ENCODE measurements around the gene ABCG5. TPM values are rescaled to one million over a fixed set of nuclear protein-coding genes. Genes with fewer than 3 reads are reported as not detected.

ABCG5 gene
- total RNA-seq, 1 experiment from 2014 or later = not detected

GRCh38 chr2:43839776-43840564 lies 1.3 kb upstream of the ABCG5 start:
- intact Hi-C loops (cut with micrococcal nuclease) = no loop called here
- no peak overlapping the region for H3K4me3 Mint-ChIP-seq (ENCODE audit: unreplicated experiment)
- no peak overlapping the region for H3K27ac Mint-ChIP-seq (ENCODE audit: low read depth, unreplicated experiment)
- BruUV-seq (replicated peaks) = no TSS peak
- H3K9me3 Mint-ChIP-seq (ENCODE audit: unreplicated experiment) = no peaks in the 10 kb centered on the region
- H3K4me1 Mint-ChIP-seq (ENCODE audit: insufficient read depth, unreplicated experiment) = no peaks in the 10 kb centered on the region
- no peak for DNase-seq (ENCODE audit: unreplicated experiment)
- no peaks in the 10 kb centered on the region for H3K36me3 Mint-ChIP-seq (ENCODE audit: insufficient read depth, unreplicated experiment)
- TF ChIP-seq CTCF (IDR thresholded peaks at IDR 0.05; ENCODE audit: unreplicated experiment) = no peak
- POLR2A ChIA-PET = interaction anchor here (0.7 kb wide), 1 partner anchor 47 kb away, joined by 3 read pairs; no protein-coding TSS in a partner anchor
- H3K27me3 Mint-ChIP-seq (ENCODE audit: insufficient read depth, unreplicated experiment) = peaks cover 18% of the 10 kb centered on the region
- CTCF ChIA-PET = no interaction called here

GRCh38 chr2:43837831-43838559 lies 644 bp downstream of the ABCG5 start:
- CTCF ChIA-PET = interaction anchor here (0.6 kb wide), 1 partner anchor 836 kb away, joined by 3 read pairs; no protein-coding TSS in a partner anchor
- Mint-ChIP-seq H3K9me3 (ENCODE audit: unreplicated experiment) (no peaks in the 10 kb centered on the region), H3K36me3 (ENCODE audit: insufficient read depth, unreplicated experiment) (no peaks in the 10 kb centered on the region), H3K27me3 (ENCODE audit: insufficient read depth, unreplicated experiment) (peaks cover 18% of the 10 kb centered on the region), H3K4me3 (ENCODE audit: unreplicated experiment) (no peak overlapping the region), H3K4me1 (ENCODE audit: insufficient read depth, unreplicated experiment) (no peaks in the 10 kb centered on the region), H3K27ac (ENCODE audit: low read depth, unreplicated experiment) (no peak overlapping the region)
- intact Hi-C loops (cut with micrococcal nuclease) = no loop called here
- no TSS peak for BruUV-seq (replicated peaks)
- DNase-seq (ENCODE audit: unreplicated experiment) = no peak
- POLR2A ChIA-PET = no interaction called here
- no peak for TF ChIP-seq CTCF (IDR thresholded peaks at IDR 0.05; ENCODE audit: unreplicated experiment)

GRCh38 chr2:43837033-43837432 lies 1.6 kb downstream of the ABCG5 start:
- CTCF ChIA-PET = no interaction called here
- Mint-ChIP-seq H3K27ac (ENCODE audit: low read depth, unreplicated experiment) (no peak overlapping the region), H3K4me1 (ENCODE audit: insufficient read depth, unreplicated experiment) (no peaks in the 10 kb centered on the region), H3K36me3 (ENCODE audit: insufficient read depth, unreplicated experiment) (no peaks in the 10 kb centered on the region), H3K4me3 (ENCODE audit: unreplicated experiment) (no peak overlapping the region), H3K27me3 (ENCODE audit: insufficient read depth, unreplicated experiment) (peaks cover 18% of the 10 kb centered on the region), H3K9me3 (ENCODE audit: unreplicated experiment) (no peaks in the 10 kb centered on the region)
- intact Hi-C loops (cut with micrococcal nuclease) = no loop called here
- no peak for TF ChIP-seq CTCF (IDR thresholded peaks at IDR 0.05; ENCODE audit: unreplicated experiment)
- POLR2A ChIA-PET = no interaction called here
- no TSS peak for BruUV-seq (replicated peaks)
- DNase-seq (ENCODE audit: unreplicated experiment) = no peak

GRCh38 chr2:43832457-43832856 lies 6.2 kb downstream of the ABCG5 start:
- intact Hi-C loops (cut with micrococcal nuclease) = no loop called here
- DNase-seq (ENCODE audit: unreplicated experiment) = peak; percentile 8
- no peak for TF ChIP-seq CTCF (IDR thresholded peaks at IDR 0.05; ENCODE audit: unreplicated experiment)

More at GRCh38 chr2:43832457-43832856, 6.2 kb downstream of the ABCG5 start:
- no peaks in the 10 kb centered on the region for H3K36me3 Mint-ChIP-seq (ENCODE audit: insufficient read depth, unreplicated experiment)
- no peak overlapping the region for H3K27ac Mint-ChIP-seq (ENCODE audit: low read depth, unreplicated experiment)
- CTCF ChIA-PET = no interaction called here
- no peaks in the 10 kb centered on the region for H3K9me3 Mint-ChIP-seq (ENCODE audit: unreplicated experiment)
- H3K4me1 Mint-ChIP-seq (ENCODE audit: insufficient read depth, unreplicated experiment) = no peaks in the 10 kb centered on the region
- peaks cover 50% of the 10 kb centered on the region for H3K27me3 Mint-ChIP-seq (ENCODE audit: insufficient read depth, unreplicated experiment)
- POLR2A ChIA-PET = no interaction called here
- no peak overlapping the region for H3K4me3 Mint-ChIP-seq (ENCODE audit: unreplicated experiment)
- no TSS peak for BruUV-seq (replicated peaks)

Measured in MCF 10A (cell line).